ENCODE measurements around the gene GABBR2.

The GABBR2 gene

DNA sequence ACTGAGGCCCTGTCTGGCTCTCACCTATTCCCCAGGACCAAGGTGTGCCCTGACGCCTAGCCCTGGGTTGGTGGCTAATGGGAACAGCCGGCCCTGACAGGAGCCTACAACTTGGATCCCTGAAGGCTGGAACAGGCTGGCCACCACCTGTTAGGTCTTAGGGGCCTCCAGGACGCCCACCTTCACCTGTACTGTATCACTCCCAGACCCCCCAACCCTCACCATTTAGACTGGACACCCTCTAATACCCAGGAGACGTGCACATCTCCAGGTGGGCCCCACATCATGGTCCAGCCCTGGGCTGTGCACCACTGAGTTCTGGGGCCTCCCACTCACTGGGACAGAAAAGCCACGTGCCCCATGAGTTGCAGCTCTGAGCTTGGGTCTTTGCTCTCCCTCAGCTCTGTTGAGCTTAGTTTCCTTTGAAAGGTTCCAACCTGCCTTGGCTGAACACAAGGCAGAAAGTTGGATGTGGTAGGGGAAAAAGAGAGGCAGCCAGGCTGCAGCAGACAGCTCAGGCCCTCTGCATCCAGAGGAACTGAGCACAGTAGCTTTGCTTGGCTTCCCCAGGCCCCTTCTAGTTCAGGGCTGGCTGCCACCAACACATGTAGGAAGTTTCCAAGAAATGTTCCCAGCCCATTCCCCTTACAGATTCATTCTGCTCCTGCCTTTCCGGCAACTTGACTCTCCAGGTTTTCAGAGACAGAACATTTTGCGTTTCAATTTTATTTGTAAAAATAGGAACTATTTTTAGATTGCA, 336.5 kb downstream of the GABBR2 start:
- H4K12ac ChIP-seq (ENCODE audit: low read depth, low read length) = no peak overlapping the region
- no peaks in the 10 kb centered on the region for H3K9me3 ChIP-seq (ENCODE audit: insufficient read depth, low read depth, low read length)
- H2AK5ac ChIP-seq (ENCODE audit: low read length) = no peak overlapping the region
- no peak overlapping the region for H3K27ac ChIP-seq (ENCODE audit: low read depth, low read length)
- H2BK5ac ChIP-seq (ENCODE audit: low read depth, low read length, poor library complexity) = no peak overlapping the region
- no peak overlapping the region for H2BK12ac ChIP-seq (ENCODE audit: low read length)
- H3K9ac ChIP-seq (ENCODE audit: low read length) = no peak overlapping the region
- no peak overlapping the region for H3K18ac ChIP-seq (ENCODE audit: low read length)
- no peak overlapping the region for H3K4me2 ChIP-seq (ENCODE audit: low read length)
- no peak overlapping the region for H2BK120ac ChIP-seq (ENCODE audit: insufficient read depth, low read length, poor library complexity)
- H3K27me3 ChIP-seq (ENCODE audit: insufficient read depth, low read length) = no peaks in the 10 kb centered on the region
- no peak overlapping the region for H4K91ac ChIP-seq (ENCODE audit: low read depth, low read length)
- H3K23ac ChIP-seq (ENCODE audit: low read length) = no peak overlapping the region
- H3K4me3 ChIP-seq (ENCODE audit: low read depth, low read length) = no peak overlapping the region
- H3K79me1 ChIP-seq (ENCODE audit: low read length) = no peaks in the 10 kb centered on the region
- no peaks in the 10 kb centered on the region for H3K79me2 ChIP-seq (ENCODE audit: control insufficient read depth, insufficient read depth, low read length, poor library complexity)
- no peak overlapping the region for H2AFZ ChIP-seq (ENCODE audit: insufficient read depth, low read length, poor library complexity)
- no CpG with 5 or more reads among the region's 7 CpGs for WGBS (ENCODE audit: extremely low coverage, insufficient coverage, insufficient read length)
- DNase-seq = no peak
- H3K4ac ChIP-seq (ENCODE audit: low read depth, low read length) = no peak overlapping the region
- H4K8ac ChIP-seq (ENCODE audit: low read depth, low read length) = no peak overlapping the region
- H3K4me1 ChIP-seq (ENCODE audit: control insufficient read depth in 1 of 2, insufficient read depth in 2 of 2, low read length in 2 of 2) = peaks cover 8 to 11% of the 10 kb centered on the region in 2 experiments
- no peaks in the 10 kb centered on the region for H3K36me3 ChIP-seq (ENCODE audit: control insufficient read depth in 1 of 2, insufficient read depth in 2 of 2, low read length in 2 of 2)
- H3K14ac ChIP-seq (ENCODE audit: low read length) = no peak overlapping the region

DNA sequence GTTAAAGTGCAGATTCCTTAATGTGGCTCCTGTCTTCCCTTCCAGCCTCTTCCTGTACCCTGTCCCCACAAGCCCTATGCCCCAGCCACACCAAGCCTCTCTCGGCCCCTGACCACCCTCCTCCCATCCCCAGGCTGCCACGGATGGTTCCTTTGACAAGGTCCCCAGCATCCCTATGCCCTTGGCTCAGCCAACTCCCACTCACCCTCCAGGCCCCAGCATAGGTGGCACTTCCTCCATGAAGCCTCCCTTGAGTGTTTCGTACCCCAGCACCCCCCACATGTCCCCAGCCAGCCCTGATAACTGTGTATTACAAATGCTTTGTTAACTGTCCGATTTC, 337.8 kb downstream of the GABBR2 start:
- Histone ChIP-seq H3K27me3 (ENCODE audit: insufficient read depth, low read length) (no peaks in the 10 kb centered on the region), H2AFZ (ENCODE audit: insufficient read depth, low read length, poor library complexity) (no peak overlapping the region), H2BK5ac (ENCODE audit: low read depth, low read length, poor library complexity) (no peak overlapping the region), H3K4me2 (ENCODE audit: low read length) (no peak overlapping the region), H3K4me1 (ENCODE audit: control insufficient read depth in 1 of 2, insufficient read depth in 2 of 2, low read length in 2 of 2) (peaks cover 8 to 11% of the 10 kb centered on the region in 2 experiments), H3K9ac (ENCODE audit: low read length) (no peak overlapping the region), H3K79me1 (ENCODE audit: low read length) (no peaks in the 10 kb centered on the region), H3K4ac (ENCODE audit: low read depth, low read length) (no peak overlapping the region), H4K91ac (ENCODE audit: low read depth, low read length) (no peak overlapping the region), H2BK12ac (ENCODE audit: low read length) (no peak overlapping the region), H2AK5ac (ENCODE audit: low read length) (no peak overlapping the region), H3K4me3 (ENCODE audit: low read depth, low read length) (no peak overlapping the region), H3K27ac (ENCODE audit: low read depth, low read length) (no peak overlapping the region), H3K14ac (ENCODE audit: low read length) (no peak overlapping the region), H2BK120ac (ENCODE audit: insufficient read depth, low read length, poor library complexity) (no peak overlapping the region), H3K9me3 (ENCODE audit: insufficient read depth, low read depth, low read length) (no peaks in the 10 kb centered on the region), H4K12ac (ENCODE audit: low read depth, low read length) (no peak overlapping the region), H4K8ac (ENCODE audit: low read depth, low read length) (no peak overlapping the region), H3K23ac (ENCODE audit: low read length) (no peak overlapping the region), H3K36me3 (ENCODE audit: control insufficient read depth in 1 of 2, insufficient read depth in 2 of 2, low read length in 2 of 2) (no peaks in the 10 kb centered on the region), H3K18ac (ENCODE audit: low read length) (no peak overlapping the region), H3K79me2 (ENCODE audit: control insufficient read depth, insufficient read depth, low read length, poor library complexity) (no peaks in the 10 kb centered on the region)
- DNase-seq = no peak
- no CpG with 5 or more reads among the region's 4 CpGs for WGBS (ENCODE audit: extremely low coverage, insufficient coverage, insufficient read length)

- Histone ChIP-seq H2AFZ (ENCODE audit: insufficient read depth, low read length, poor library complexity) (no peak overlapping the region), H3K18ac (ENCODE audit: low read length) (no peak overlapping the region), H2BK120ac (ENCODE audit: insufficient read depth, low read length, poor library complexity) (no peak overlapping the region), H2AK5ac (ENCODE audit: low read length) (no peak overlapping the region), H3K14ac (ENCODE audit: low read length) (no peak overlapping the region), H2BK5ac (ENCODE audit: low read depth, low read length, poor library complexity) (no peak overlapping the region), H4K8ac (ENCODE audit: low read depth, low read length) (no peak overlapping the region), H3K4me1 (ENCODE audit: control insufficient read depth in 1 of 2, insufficient read depth in 2 of 2, low read length in 2 of 2) (peaks cover 8 to 10% of the 10 kb centered on the region in 2 experiments), H3K27ac (ENCODE audit: low read depth, low read length) (no peak overlapping the region), H3K9me3 (ENCODE audit: insufficient read depth, low read depth, low read length) (no peaks in the 10 kb centered on the region), H3K4me3 (ENCODE audit: low read depth, low read length) (no peak overlapping the region), H3K27me3 (ENCODE audit: insufficient read depth, low read length) (no peaks in the 10 kb centered on the region), H2BK12ac (ENCODE audit: low read length) (no peak overlapping the region), H3K36me3 (ENCODE audit: control insufficient read depth in 1 of 2, insufficient read depth in 2 of 2, low read length in 2 of 2) (no peaks in the 10 kb centered on the region), H3K23ac (ENCODE audit: low read length) (no peak overlapping the region), H3K79me1 (ENCODE audit: low read length) (no peaks in the 10 kb centered on the region), H3K4me2 (ENCODE audit: low read length) (no peak overlapping the region), H3K9ac (ENCODE audit: low read length) (no peak overlapping the region), H4K12ac (ENCODE audit: low read depth, low read length) (no peak overlapping the region), H3K4ac (ENCODE audit: low read depth, low read length) (no peak overlapping the region), H4K91ac (ENCODE audit: low read depth, low read length) (no peak overlapping the region), H3K79me2 (ENCODE audit: control insufficient read depth, insufficient read depth, low read length, poor library complexity) (no peaks in the 10 kb centered on the region)
- no CpG with 5 or more reads among the region's 9 CpGs for WGBS (ENCODE audit: extremely low coverage, insufficient coverage, insufficient read length)
- no peak for DNase-seq
These were observed 338.3 kb downstream of the GABBR2 start for GRCh38 chr9:98370300-98370975.

DNA sequence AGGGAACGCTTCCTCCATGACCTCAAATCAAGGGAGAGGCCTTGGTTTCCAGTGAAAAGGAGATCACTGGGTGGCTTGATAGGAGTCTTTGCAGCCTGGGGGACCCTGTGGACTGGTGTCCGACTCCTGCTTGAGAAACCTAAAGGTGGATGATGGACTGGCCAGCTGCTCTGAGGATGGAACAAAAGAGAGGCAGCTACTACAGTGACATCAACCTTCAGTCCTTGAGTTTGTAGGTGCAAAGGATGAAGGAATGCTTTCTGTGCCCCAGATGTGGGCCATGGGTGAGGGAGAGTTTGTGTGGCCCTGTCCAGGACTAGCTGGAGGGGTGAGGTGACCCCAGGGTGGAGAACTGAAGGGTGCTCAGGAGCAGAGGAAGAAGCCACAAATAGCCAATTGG, 338.8 kb downstream of the GABBR2 start:
- WGBS (ENCODE audit: extremely low coverage, insufficient coverage, insufficient read length) = no CpG with 5 or more reads among the region's 2 CpGs
- H4K8ac ChIP-seq (ENCODE audit: low read depth, low read length) = no peak overlapping the region

More for the DNA sequence above, 338.8 kb downstream of the GABBR2 start:
- no peaks in the 10 kb centered on the region for H3K79me2 ChIP-seq (ENCODE audit: control insufficient read depth, insufficient read depth, low read length, poor library complexity)
- no peak overlapping the region for H4K12ac ChIP-seq (ENCODE audit: low read depth, low read length)
- no peaks in the 10 kb centered on the region for H3K9me3 ChIP-seq (ENCODE audit: insufficient read depth, low read depth, low read length)
- no peak overlapping the region for H4K91ac ChIP-seq (ENCODE audit: low read depth, low read length)
- no peak overlapping the region for H3K27ac ChIP-seq (ENCODE audit: low read depth, low read length)
- no peaks in the 10 kb centered on the region for H3K36me3 ChIP-seq (ENCODE audit: control insufficient read depth in 1 of 2, insufficient read depth in 2 of 2, low read length in 2 of 2)
- H2AFZ ChIP-seq (ENCODE audit: insufficient read depth, low read length, poor library complexity) = no peak overlapping the region
- no peaks in the 10 kb centered on the region for H3K27me3 ChIP-seq (ENCODE audit: insufficient read depth, low read length)
- peaks cover 4 to 6% of the 10 kb centered on the region in 2 experiments for H3K4me1 ChIP-seq (ENCODE audit: control insufficient read depth in 1 of 2, insufficient read depth in 2 of 2, low read length in 2 of 2)
- DNase-seq = no peak
- H3K23ac ChIP-seq (ENCODE audit: low read length) = no peak overlapping the region
- no peaks in the 10 kb centered on the region for H3K79me1 ChIP-seq (ENCODE audit: low read length)
- H3K4ac ChIP-seq (ENCODE audit: low read depth, low read length) = no peak overlapping the region
- no peak overlapping the region for H3K4me2 ChIP-seq (ENCODE audit: low read length)
- no peak overlapping the region for H2BK120ac ChIP-seq (ENCODE audit: insufficient read depth, low read length, poor library complexity)
- H2BK5ac ChIP-seq (ENCODE audit: low read depth, low read length, poor library complexity) = no peak overlapping the region
- no peak overlapping the region for H3K9ac ChIP-seq (ENCODE audit: low read length)
- no peak overlapping the region for H3K18ac ChIP-seq (ENCODE audit: low read length)
- no peak overlapping the region for H3K14ac ChIP-seq (ENCODE audit: low read length)
- no peak overlapping the region for H3K4me3 ChIP-seq (ENCODE audit: low read depth, low read length)
- no peak overlapping the region for H2BK12ac ChIP-seq (ENCODE audit: low read length)
- H2AK5ac ChIP-seq (ENCODE audit: low read length) = no peak overlapping the region

Data from trophoblast cell (in vitro differentiated cells and primary cell).